Brain microvascular endothelial cell (primary cell): Measurements from ENCODE around the gene DIPK1B.

Source experiments
- DNase-seq: peaks from one replicate; pipeline ENCODE4 v3.0.0-alpha.2; 2020
- H3K27ac ChIP-seq: fragments of 250-450 bp; sonication (Bioruptor Pico); 2 replicates; pipeline ENCODE4 v1.5.1; 2020; ENCODE audit warnings: mild to moderate bottlenecking, moderate library complexity
- H3K27me3 ChIP-seq: fragments of 250-450 bp; sonication (Bioruptor Pico); replicated peaks from 2 replicates; pipeline ENCODE4 v1.5.1; 2020; ENCODE audit warnings: mild to moderate bottlenecking
- H3K36me3 ChIP-seq: fragments of 250-450 bp; sonication (Bioruptor Pico); replicated peaks from 2 replicates; pipeline ENCODE4 v1.5.1; 2020; ENCODE audit warnings: mild to moderate bottlenecking
- H3K4me3 ChIP-seq: 2 replicates; pipeline ENCODE4 v1.5.1; 2011; ENCODE audit warnings: low read depth, mild to moderate bottlenecking, control low read depth, low read length, moderate library complexity
- CTCF ChIP-seq: IDR thresholded peaks from 2 replicates; pipeline ENCODE4 v1.5.1; 2011; ENCODE audit warnings: low read depth, mild to moderate bottlenecking, moderate library complexity, low read length, control low read depth, inconsistent platforms; ENCODE audit errors: missing control alignments
- in situ Hi-C: cut with HindIII; loops from 2 replicates; pipeline ENCODE4 v1.10.0; 2017; ENCODE audit warnings: low sequenced_read_pairs, low pct_ligation_motif_present

Gene DIPK1B

GRCh38 chr9:136697821-136698526 is 14.4 kb upstream of the DIPK1B start:
- Histone ChIP-seq H3K36me3 (no peaks in the 10 kb centered on the region), H3K27ac (no peak overlapping the region), H3K4me3 (no peak overlapping the region), H3K27me3 (peaks cover 12% of the 10 kb centered on the region)
- DNase-seq = no peak
- in situ Hi-C loops = no loop called here
- TF ChIP-seq CTCF = no peak

DNA sequence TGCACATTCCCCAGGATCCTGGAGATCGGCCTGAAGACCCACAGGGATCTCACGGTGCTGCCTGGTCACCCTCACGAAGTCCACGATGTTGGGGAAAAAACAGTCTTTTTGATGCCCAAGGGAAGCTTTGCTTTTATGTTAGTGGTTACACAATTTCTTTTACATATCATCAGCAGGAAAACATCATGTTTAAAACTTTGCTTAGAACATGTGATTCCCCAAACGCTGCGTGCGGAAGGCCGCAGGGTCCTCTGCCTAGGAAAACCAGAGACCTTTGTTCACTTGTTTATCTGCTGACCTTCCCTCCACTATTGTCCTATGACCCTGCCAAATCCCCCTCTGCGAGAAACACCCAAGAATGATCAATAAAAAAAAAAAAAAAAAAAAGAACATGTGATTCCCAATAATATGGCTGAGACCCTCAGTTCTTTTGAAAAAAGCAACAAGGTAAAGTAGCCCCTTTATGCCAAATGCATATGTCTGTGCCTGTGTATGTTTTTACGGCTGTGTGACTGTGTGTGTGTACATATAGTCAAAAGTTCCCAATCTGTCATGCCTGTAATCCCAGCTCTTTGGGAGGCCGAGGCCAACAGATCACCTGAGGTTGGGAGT is 13.6 kb upstream of the DIPK1B start:
- no peak for DNase-seq
- Histone ChIP-seq H3K36me3 (no peaks in the 10 kb centered on the region), H3K27me3 (peaks cover 12% of the 10 kb centered on the region), H3K4me3 (no peak overlapping the region), H3K27ac (no peak overlapping the region)
- in situ Hi-C loops = no loop called here
- TF ChIP-seq CTCF = no peak

DNA sequence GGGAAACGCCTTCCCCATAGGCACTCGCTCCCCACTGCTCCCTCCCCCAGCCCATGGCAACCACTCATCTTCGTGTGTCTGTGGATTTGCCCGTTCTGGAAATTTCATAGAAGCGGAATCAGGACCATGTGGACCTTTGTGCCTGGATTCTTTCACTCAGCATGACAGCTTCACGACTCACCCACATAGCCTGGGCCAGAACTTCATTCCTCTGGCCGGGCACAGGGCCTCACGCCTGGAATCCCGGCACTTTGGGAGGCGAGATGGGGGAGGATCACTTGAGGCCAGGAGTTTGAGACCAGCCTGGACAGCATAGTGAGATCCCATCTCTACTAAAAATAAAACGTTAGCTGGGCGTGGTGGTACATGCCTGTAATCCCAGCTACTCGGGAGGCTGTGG is 12.1 kb upstream of the DIPK1B start:
- no peak for TF ChIP-seq CTCF
- Histone ChIP-seq H3K27ac (no peak overlapping the region), H3K36me3 (no peaks in the 10 kb centered on the region), H3K27me3 (peaks cover 12% of the 10 kb centered on the region), H3K4me3 (no peak overlapping the region)
- no peak for DNase-seq
- in situ Hi-C loops = no loop called here

GRCh38 chr9:136700959-136701667 is 11.3 kb upstream of the DIPK1B start:
- TF ChIP-seq CTCF = no peak
- H3K27me3 ChIP-seq = peaks cover 12% of the 10 kb centered on the region
- no peaks in the 10 kb centered on the region for H3K36me3 ChIP-seq
- no peak overlapping the region for H3K27ac ChIP-seq
- DNase-seq = no peak
- in situ Hi-C loops = no loop called here
- H3K4me3 ChIP-seq = no peak overlapping the region

DNA sequence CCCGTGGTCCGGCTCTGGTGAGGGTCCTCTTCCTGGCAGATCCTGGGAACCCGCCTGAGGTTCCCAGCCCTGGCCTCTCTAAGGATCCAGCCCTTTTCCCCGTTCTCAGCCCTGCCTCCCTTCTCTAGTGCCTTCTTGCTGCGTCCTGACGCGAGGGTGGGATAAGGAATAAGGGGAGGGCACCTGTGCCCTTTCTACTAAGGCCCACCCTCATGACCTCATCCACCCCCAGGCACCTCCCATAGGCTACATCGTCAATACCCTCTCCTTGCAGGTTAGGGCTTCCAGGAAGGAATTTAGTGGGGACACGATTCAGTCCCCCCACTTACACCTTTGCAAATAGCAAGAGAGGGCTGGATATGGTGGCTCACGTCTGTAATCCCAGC is 10.7 kb upstream of the DIPK1B start:
- H3K27me3 ChIP-seq = peaks cover 12% of the 10 kb centered on the region
- no peak overlapping the region for H3K4me3 ChIP-seq

More for the DNA sequence above, 10.7 kb upstream of the DIPK1B start:
- Histone ChIP-seq H3K27ac (no peak overlapping the region), H3K36me3 (no peaks in the 10 kb centered on the region)
- DNase-seq = no peak
- TF ChIP-seq CTCF = no peak
- in situ Hi-C loops = no loop called here
